PFSK-1 (cell line): ENCODE data around the gene TRIM9.

Experiments used
- POLR2AphosphoS5 ChIP-seq: IDR thresholded peaks from 2 replicates; pipeline ENCODE4 v1.6.1; 2012; ENCODE audit warnings: low read depth, mild to moderate bottlenecking, control low read depth, low read length, moderate library complexity
- SIN3A ChIP-seq: IDR thresholded peaks from 2 replicates; pipeline ENCODE4 v1.6.1; 2012; ENCODE audit warnings: mild to moderate bottlenecking, low read length, moderate library complexity, borderline replicate concordance; ENCODE audit not compliant: insufficient read depth
- TAF1 ChIP-seq: IDR thresholded peaks from 2 replicates; pipeline ENCODE4 v1.6.1; 2012; ENCODE audit warnings: low read length, control low read depth, borderline replicate concordance; ENCODE audit not compliant: insufficient read depth

DNA sequence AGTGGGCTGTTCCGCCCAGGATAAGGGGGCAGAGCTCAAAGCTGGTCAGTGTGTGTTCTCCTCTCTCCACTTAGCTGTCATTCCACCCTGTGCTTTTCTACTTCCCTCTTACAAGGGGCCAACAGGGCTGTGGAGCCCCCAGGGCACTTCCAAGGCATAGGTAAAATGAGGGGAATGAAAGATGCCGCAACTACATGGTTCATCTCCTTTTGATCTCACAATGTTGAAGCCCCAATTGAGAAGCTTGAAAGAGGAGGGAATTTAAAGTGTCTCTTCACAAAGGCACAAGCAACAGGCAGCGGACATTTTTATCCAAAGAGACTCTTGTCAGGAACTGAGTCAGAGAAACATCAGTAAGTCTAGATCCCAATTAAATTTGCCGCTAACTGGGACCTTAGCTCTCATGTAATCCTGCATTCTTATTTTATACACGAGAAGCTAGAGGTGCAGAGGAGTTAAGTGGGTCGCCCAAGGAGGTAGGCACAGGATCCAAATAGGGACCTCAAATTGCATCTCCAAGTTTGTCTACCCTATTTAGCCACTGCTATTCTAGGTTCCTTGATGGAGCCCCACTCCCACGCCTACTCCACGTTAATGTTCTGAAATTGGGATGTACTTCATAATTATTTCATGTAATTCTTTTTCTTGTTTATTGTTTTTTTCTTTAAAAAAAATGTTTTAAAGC is 20.1 kb downstream of the TRIM9 start:
- TF ChIP-seq POLR2AphosphoS5 = no peak
- TF ChIP-seq SIN3A = no peak
- TF ChIP-seq TAF1 = no peak
